DMS53 (cell line): ENCODE results near the gene NUDCD2.
"Not testable (repeated sequence)": the region's sequence is repeated elsewhere in the genome, so short reads cannot be mapped to it uniquely, and the experiment has no call there.

Experiments used
- DNase-seq: peaks from one replicate; lab custom pipeline; 2025; lab: John Stamatoyannopoulos, UW

NUDCD2 gene

GRCh38 chr5:163467682-163468081, 7.8 kb upstream of the NUDCD2 start:
- no peak for DNase-seq

GRCh38 chr5:163463063-163463435, 3.1 kb upstream of the NUDCD2 start:
- no peak for DNase-seq

- peak; percentile 85 for DNase-seq
Observed at GRCh38 chr5:163460562-163461171, 765 bp upstream of the NUDCD2 start, which contains the start of gene HMMR. Gene HMMR, plus strand, starts transcription at chr5:163460632. Its CDS starts 61 bp downstream, at chr5:163460693.

- no peak for DNase-seq
Observed at GRCh38 chr5:163459462-163459818, 462 bp downstream of the NUDCD2 start.

GRCh38 chr5:163458778-163459385, 1.0 kb downstream of the NUDCD2 start:
- peak; percentile 42 for DNase-seq

GRCh38 chr5:163456840-163457239, 3.1 kb downstream of the NUDCD2 start:
- no peak for DNase-seq

- no peak for DNase-seq
Observed at GRCh38 chr5:163456029-163456589, 3.8 kb downstream of the NUDCD2 start.

- DNase-seq = not testable (repeated sequence)
Observed at GRCh38 chr5:163455406-163455805, 4.5 kb downstream of the NUDCD2 start.

GRCh38 chr5:163453705-163454104, 6.2 kb downstream of the NUDCD2 start:
- no peak for DNase-seq

GRCh38 chr5:163451489-163451888, 8.4 kb downstream of the NUDCD2 start:
- no peak for DNase-seq

- DNase-seq = no peak
Observed at GRCh38 chr5:163448491-163448890, 11.4 kb downstream of the NUDCD2 start.

- no peak for DNase-seq
Observed at GRCh38 chr5:163447875-163448274, 12.0 kb downstream of the NUDCD2 start.

GRCh38 chr5:163447191-163447590, 12.7 kb downstream of the NUDCD2 start:
- DNase-seq = no peak

- DNase-seq = no peak
Observed at GRCh38 chr5:163445345-163445744, 14.6 kb downstream of the NUDCD2 start.

- no peak for DNase-seq
Observed at GRCh38 chr5:163444526-163444925, 15.4 kb downstream of the NUDCD2 start.

GRCh38 chr5:163440954-163441353, 18.9 kb downstream of the NUDCD2 start:
- DNase-seq = no peak

- DNase-seq = peak; percentile 30
Observed at GRCh38 chr5:163439092-163439425, 20.8 kb downstream of the NUDCD2 start.

- peak; percentile 98 for DNase-seq
Observed at GRCh38 chr5:163437309-163438182, 22.4 kb downstream of the NUDCD2 start, which contains the start of gene CCNG1. Gene CCNG1, plus strand, starts transcription at chr5:163437595. Its CDS starts 1,662 bp downstream, at chr5:163439257.

GRCh38 chr5:163437011-163437308, 22.9 kb downstream of the NUDCD2 start:
- no peak for DNase-seq

GRCh38 chr5:163436515-163436914, 23.4 kb downstream of the NUDCD2 start:
- peak; percentile 30 for DNase-seq

- DNase-seq = peak; percentile 51
Observed at GRCh38 chr5:163434401-163434866, 25.5 kb downstream of the NUDCD2 start.

GRCh38 chr5:163433271-163433670, 26.6 kb downstream of the NUDCD2 start:
- DNase-seq = no peak

- DNase-seq = no peak
Observed at GRCh38 chr5:163432544-163432943, 27.4 kb downstream of the NUDCD2 start.
